Measurements from ENCODE around the gene PCIF1. TPM values are rescaled to one million over a fixed set of nuclear protein-coding genes. Genes with fewer than 3 reads are reported as not detected.
"Not testable (repeated sequence)": the region's sequence is repeated elsewhere in the genome, so short reads cannot be mapped to it uniquely, and the experiment has no call there.

Gene PCIF1
- total RNA-seq, 3 donors from 2014 or later, result 29.2 to 37.8 (median 35.1) TPM

DNA sequence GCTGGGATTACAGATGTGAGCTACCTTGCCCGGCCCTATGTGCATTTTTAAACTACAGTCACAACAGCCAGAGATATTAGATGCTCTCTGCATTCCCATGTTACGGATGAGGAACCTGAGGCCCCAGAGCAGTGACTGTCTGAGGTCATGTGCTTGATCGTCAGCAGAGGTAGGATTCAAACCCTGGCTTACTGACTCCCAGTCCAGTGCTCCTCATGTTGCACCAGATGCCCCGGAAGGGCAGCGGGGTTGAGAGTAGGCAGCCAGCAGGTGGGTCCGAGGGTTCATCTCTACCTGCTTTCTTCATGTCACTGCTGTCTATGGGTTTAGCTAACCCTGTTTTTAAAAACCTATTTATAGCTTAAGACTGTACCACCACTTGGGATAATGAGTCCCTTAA lies 46.8 kb downstream of the PCIF1 start:
- no peak for DNase-seq
- Histone ChIP-seq H3K4me3 (no peak overlapping the region), H3K9me3 (no peaks in the 10 kb centered on the region), H3K36me3 (ENCODE audit: low read depth) (no peaks in the 10 kb centered on the region), H3K4me1 (ENCODE audit: low read depth) (no peaks in the 10 kb centered on the region)
- TF ChIP-seq, protein P1, sequence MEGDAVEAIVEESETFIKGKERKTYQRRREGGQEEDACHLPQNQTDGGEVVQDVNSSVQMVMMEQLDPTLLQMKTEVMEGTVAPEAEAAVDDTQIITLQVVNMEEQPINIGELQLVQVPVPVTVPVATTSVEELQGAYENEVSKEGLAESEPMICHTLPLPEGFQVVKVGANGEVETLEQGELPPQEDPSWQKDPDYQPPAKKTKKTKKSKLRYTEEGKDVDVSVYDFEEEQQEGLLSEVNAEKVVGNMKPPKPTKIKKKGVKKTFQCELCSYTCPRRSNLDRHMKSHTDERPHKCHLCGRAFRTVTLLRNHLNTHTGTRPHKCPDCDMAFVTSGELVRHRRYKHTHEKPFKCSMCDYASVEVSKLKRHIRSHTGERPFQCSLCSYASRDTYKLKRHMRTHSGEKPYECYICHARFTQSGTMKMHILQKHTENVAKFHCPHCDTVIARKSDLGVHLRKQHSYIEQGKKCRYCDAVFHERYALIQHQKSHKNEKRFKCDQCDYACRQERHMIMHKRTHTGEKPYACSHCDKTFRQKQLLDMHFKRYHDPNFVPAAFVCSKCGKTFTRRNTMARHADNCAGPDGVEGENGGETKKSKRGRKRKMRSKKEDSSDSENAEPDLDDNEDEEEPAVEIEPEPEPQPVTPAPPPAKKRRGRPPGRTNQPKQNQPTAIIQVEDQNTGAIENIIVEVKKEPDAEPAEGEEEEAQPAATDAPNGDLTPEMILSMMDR (IDR thresholded peaks at IDR 0.05), result no peak
- intact Hi-C loops (cut with DNase I, micrococcal nuclease), result no loop called here
- ATAC-seq, result no peak

DNA sequence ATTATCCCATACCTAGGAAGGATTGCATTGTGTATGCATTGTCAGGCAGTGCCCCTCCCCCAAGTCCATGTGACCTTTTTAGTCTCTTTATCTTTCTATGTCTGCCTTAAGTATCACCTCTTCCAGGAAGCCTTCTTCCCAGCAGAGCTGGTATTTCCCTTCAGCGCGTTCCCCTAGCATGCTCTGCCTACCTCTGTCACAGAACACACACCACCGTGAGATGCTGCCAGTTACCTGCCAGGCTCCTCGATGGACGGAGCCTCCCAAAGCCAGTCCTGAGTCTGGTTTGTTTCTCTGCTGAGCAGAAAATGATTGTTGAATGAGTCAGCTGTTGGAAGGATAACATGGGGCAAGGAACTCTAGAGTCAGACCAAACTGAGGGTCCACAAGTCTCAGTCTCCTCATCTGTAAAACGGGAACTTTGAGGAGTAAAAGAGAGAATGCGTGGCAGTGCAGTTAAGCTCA lies 48.8 kb downstream of the PCIF1 start:
- TF ChIP-seq, protein P1 (IDR thresholded peaks at IDR 0.05), result no peak
- H3K9me3 ChIP-seq, result no peaks in the 10 kb centered on the region
- no peaks in the 10 kb centered on the region for H3K4me1 ChIP-seq (ENCODE audit: low read depth)
- DNase-seq (no peak), ATAC-seq (no peak)
- intact Hi-C loops (cut with DNase I, micrococcal nuclease), result no loop called here
- no peak overlapping the region for H3K4me3 ChIP-seq
- no peaks in the 10 kb centered on the region for H3K36me3 ChIP-seq (ENCODE audit: low read depth)

DNA sequence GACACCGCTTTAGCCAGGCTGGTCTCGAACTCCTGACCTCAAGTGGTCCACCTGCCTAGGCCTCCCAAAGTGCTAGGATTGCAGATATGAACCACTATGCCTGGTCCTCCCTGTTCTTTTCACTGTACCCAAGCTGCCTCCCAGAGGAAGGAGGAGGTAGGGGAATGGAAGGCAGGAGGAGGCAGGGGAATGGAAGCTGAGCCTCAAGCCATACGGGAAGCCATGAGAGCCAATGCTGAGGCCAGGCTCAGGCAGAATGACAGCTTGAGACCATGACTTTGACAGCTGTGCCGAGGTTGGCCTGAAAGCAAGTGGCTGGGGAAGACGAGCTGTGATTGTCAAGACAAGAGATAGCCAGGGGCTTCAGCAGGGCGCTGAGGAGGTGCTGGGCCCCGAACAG lies 51.1 kb downstream of the PCIF1 start:
- H3K9me3 ChIP-seq, result no peaks in the 10 kb centered on the region
- H3K4me1 ChIP-seq (ENCODE audit: low read depth), result no peaks in the 10 kb centered on the region
- DNase-seq, result no peak
- intact Hi-C loops (cut with DNase I, micrococcal nuclease), result no loop called here
- H3K36me3 ChIP-seq (ENCODE audit: low read depth), result no peaks in the 10 kb centered on the region
- ATAC-seq, result no peak
- H3K4me3 ChIP-seq, result no peak overlapping the region
- TF ChIP-seq, protein P1 (IDR thresholded peaks at IDR 0.05), result no peak

DNA sequence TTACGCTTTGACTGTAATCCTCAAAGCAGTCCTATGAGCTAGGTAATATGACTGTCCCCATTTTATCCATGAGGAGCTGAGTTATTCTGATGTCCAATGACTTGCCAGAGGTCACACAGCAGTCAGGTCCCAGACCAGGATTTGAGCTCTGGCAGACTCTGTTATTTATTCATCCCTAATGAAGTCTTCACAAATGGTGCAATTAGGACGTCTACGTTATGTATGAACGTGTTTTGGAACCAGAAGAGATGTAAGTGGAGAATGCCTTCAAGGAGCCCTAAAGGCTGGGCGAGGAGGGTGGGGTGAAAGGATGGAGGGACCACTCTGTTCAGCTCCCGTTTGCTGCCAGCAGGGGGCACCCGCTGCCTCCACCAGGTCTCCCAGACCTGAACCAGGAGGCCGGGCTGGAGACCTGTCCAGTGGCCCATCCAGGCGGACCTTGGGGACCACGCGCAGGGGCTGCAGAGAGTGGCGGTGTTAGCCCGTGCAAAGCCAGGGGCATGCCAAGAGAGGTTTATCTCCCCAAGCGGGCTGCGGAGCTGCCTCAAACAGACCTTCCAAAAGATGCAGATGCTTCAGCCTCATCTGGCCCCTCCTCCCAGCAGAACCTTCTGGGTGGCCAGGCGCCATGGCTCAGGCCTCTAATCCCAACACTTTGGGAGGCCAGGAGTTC lies 52.8 kb downstream of the PCIF1 start:
- no peak overlapping the region for H3K4me3 ChIP-seq
- H3K36me3 ChIP-seq (ENCODE audit: low read depth), result no peaks in the 10 kb centered on the region
- ATAC-seq, result peak; percentile 89
- no peaks in the 10 kb centered on the region for H3K4me1 ChIP-seq (ENCODE audit: low read depth)
- intact Hi-C loops (cut with DNase I, micrococcal nuclease), result no loop called here
- TF ChIP-seq, protein P1 (IDR thresholded peaks at IDR 0.05), result peak; percentile 65
- peak; percentile 76 to 82 (median 82) for DNase-seq
- no peaks in the 10 kb centered on the region for H3K9me3 ChIP-seq

DNA sequence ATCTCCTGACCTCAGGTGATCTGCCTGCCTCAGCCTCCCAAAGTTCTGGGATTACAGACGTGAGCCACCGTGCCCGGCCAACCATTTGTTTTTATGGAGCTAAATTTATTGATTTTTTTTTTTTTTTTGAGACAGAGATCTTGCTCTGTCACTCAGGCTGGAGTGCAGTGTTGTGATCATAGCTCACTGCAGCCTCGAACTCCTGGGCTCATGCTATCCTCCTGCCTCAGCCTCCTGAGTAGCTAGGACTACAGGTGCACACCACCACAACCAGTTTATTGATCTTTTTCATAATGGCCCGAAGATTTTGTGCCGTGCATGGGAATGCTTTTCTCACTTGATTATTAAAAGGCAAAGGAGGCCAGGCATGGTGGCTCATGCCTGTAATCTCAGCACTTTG lies 54.3 kb downstream of the PCIF1 start:
- DNase-seq; intact Hi-C loops (cut with DNase I, micrococcal nuclease); H3K36me3 ChIP-seq (ENCODE audit: low read depth); H3K4me1 ChIP-seq (ENCODE audit: low read depth); H3K4me3 ChIP-seq; ATAC-seq; H3K9me3 ChIP-seq: not testable (repeated sequence)

GRCh38 chr20:45991616-45992015 lies 57.1 kb downstream of the PCIF1 start:
- no peak overlapping the region for H3K4me3 ChIP-seq
- no peak for DNase-seq
- TF ChIP-seq, protein P1 (IDR thresholded peaks at IDR 0.05), result no peak
- no peaks in the 10 kb centered on the region for H3K36me3 ChIP-seq (ENCODE audit: low read depth)
- H3K9me3 ChIP-seq, result no peaks in the 10 kb centered on the region
- no peak for ATAC-seq
- intact Hi-C loops (cut with DNase I, micrococcal nuclease), result no loop called here
- no peaks in the 10 kb centered on the region for H3K4me1 ChIP-seq (ENCODE audit: low read depth)
